Thyroid gland (tissue), 4 donors: Measurements from ENCODE around the gene KCTD5. TPM values are rescaled to one million over a fixed set of nuclear protein-coding genes. Genes with fewer than 3 reads are reported as not detected.
A peak's percentile ranks its signal among the peaks of the same experiment; 100 is the strongest.

ENCODE experiments used
- DNase-seq, 2 donors: peaks; one replicate each; pipeline ENCODE4 v3.0.0-alpha.2; 2019
- H3K27ac ChIP-seq, 3 donors: fragments of 200-600 bp; sonication (generic); 1 replicate in 2 of 3; 2 replicates in 1 of 3; pipeline ENCODE4 v1.5.1; 2016 to 2019; ENCODE audit warnings: mild to moderate bottlenecking in 1 of 3, moderate library complexity in 1 of 3
- H3K27me3 ChIP-seq: fragments of 200-600 bp; sonication (generic); one replicate; pipeline ENCODE4 v1.5.1; 2019
- H3K36me3 ChIP-seq, 2 donors: fragments of 200-600 bp; sonication (generic); one replicate each; pipeline ENCODE4 v1.5.1; 2016 to 2019
- H3K4me1 ChIP-seq, 2 donors: fragments of 200-600 bp; sonication (generic); one replicate each; pipeline ENCODE4 v1.5.1; 2017 to 2019
- H3K4me3 ChIP-seq, 3 donors: fragments of 200-600 bp; sonication (generic); replicated peaks in 1 of 3; 1 replicate in 2 of 3; 2 replicates in 1 of 3; pipeline ENCODE4 v1.5.1; 2016; ENCODE audit warnings: mild to moderate bottlenecking in 1 of 3
- H3K9me3 ChIP-seq: fragments of 200-600 bp; sonication (generic); one replicate; pipeline ENCODE4 v1.5.1; 2017
- POLR2A ChIP-seq, 2 donors: fragments of 450-650 bp; IDR thresholded peaks; one replicate each; pipeline ENCODE4 v1.6.1; 2017; ENCODE audit warnings: antibody characterized with exemption in 2 of 2, mild to moderate bottlenecking in 2 of 2, moderate library complexity in 1 of 2
- WGBS, 2 donors: methylation state at CpG; one replicate each; pipeline ENCODE4 v1.1.5; 2017; 5-methylcytosine and 5-hydroxymethylcytosine counted together
- intact Hi-C: fragments of 100-400 bp; cut with DNase I; formaldehyde crosslinking; loops from one replicate; pipeline ENCODE4 v1.15.1; 2023
- total RNA-seq, 4 donors: library from RNA; depleted of rRNA; stranded (reverse); fragments of >200 nt; gene quantifications; one replicate each; pipeline ENCODE4 v1.2.3, GENCODE V29; 2016
- TF ChIP-seq, protein P1 (sequence below), 6 experiments: fragments of 200-600 bp in 3 of 6; fragments of 450-650 bp in 3 of 6; sonication (generic) in 3 of 6; IDR thresholded peaks; one replicate each; pipeline ENCODE4 v1.5.1; 2016 to 2019; ENCODE audit warnings: antibody characterized with exemption in 6 of 6, mild to moderate bottlenecking in 2 of 6, inconsistent platforms in 1 of 6, moderate library complexity in 1 of 6

KCTD5 gene
- total RNA-seq, 4 donors from 2014 or later = 8.6 to 23.3 (median 15.1) TPM

- Histone ChIP-seq H3K9me3 (no peaks in the 10 kb centered on the region), H3K36me3 (no peaks in the 10 kb centered on the region), H3K27me3 (no peaks in the 10 kb centered on the region), H3K4me3 (no peak overlapping the region), H3K4me1 (peaks cover 0 to 18% of the 10 kb centered on the region in 2 donors), H3K27ac (no peak overlapping the region)
- 25 to 30% methylated on average over 9 of the region's 9 CpGs for WGBS, 2 donors
- DNase-seq = no peak
- intact Hi-C loops = loop anchor here (5.0 kb wide), 1 partner anchor 33 kb away; the partner anchor contains the start of gene KCTD5
- TF ChIP-seq POLR2A (IDR thresholded peaks at IDR 0.05) = no peak
- TF ChIP-seq, protein P1, sequence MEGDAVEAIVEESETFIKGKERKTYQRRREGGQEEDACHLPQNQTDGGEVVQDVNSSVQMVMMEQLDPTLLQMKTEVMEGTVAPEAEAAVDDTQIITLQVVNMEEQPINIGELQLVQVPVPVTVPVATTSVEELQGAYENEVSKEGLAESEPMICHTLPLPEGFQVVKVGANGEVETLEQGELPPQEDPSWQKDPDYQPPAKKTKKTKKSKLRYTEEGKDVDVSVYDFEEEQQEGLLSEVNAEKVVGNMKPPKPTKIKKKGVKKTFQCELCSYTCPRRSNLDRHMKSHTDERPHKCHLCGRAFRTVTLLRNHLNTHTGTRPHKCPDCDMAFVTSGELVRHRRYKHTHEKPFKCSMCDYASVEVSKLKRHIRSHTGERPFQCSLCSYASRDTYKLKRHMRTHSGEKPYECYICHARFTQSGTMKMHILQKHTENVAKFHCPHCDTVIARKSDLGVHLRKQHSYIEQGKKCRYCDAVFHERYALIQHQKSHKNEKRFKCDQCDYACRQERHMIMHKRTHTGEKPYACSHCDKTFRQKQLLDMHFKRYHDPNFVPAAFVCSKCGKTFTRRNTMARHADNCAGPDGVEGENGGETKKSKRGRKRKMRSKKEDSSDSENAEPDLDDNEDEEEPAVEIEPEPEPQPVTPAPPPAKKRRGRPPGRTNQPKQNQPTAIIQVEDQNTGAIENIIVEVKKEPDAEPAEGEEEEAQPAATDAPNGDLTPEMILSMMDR (IDR thresholded peaks at IDR 0.05) = no peak
Measured at GRCh38 chr16:2715064-2715463, 32.7 kb downstream of the KCTD5 start.

- Histone ChIP-seq H3K4me3 (no peak overlapping the region), H3K4me1 (peaks cover 3 to 22% of the 10 kb centered on the region in 2 donors), H3K27ac (no peak overlapping the region), H3K36me3 (no peaks in the 10 kb centered on the region), H3K27me3 (no peaks in the 10 kb centered on the region), H3K9me3 (no peaks in the 10 kb centered on the region)
- DNase-seq = peak; percentile 53 to 55
- TF ChIP-seq, protein P1 (IDR thresholded peaks at IDR 0.05) = no peak
- no peak for TF ChIP-seq POLR2A (IDR thresholded peaks at IDR 0.05)
- intact Hi-C loops = loop anchor here (5.0 kb wide), 1 partner anchor 33 kb away; the partner anchor contains the start of gene KCTD5
- 12 to 28% methylated on average over 2 to 5 of the region's 33 CpGs for WGBS, 2 donors
Measured at GRCh38 chr16:2715519-2715918, 33.2 kb downstream of the KCTD5 start.

GRCh38 chr16:2715966-2716885 is 33.9 kb downstream of the KCTD5 start:
- intact Hi-C loops = loop anchor here (5.0 kb wide), 1 partner anchor 34 kb away; the partner anchor contains the start of gene KCTD5

GRCh38 chr16:2716948-2717347 is 34.6 kb downstream of the KCTD5 start:
- Histone ChIP-seq H3K4me3 (no peak overlapping the region), H3K27me3 (no peaks in the 10 kb centered on the region), H3K27ac (no peak overlapping the region), H3K4me1 (peaks cover 4 to 30% of the 10 kb centered on the region in 2 donors), H3K9me3 (no peaks in the 10 kb centered on the region), H3K36me3 (no peaks in the 10 kb centered on the region)
- TF ChIP-seq, protein P1 (IDR thresholded peaks at IDR 0.05) = no peak
- TF ChIP-seq POLR2A (IDR thresholded peaks at IDR 0.05) = no peak
- DNase-seq = no peak
- intact Hi-C loops = loop anchor here (5.0 kb wide), 1 partner anchor 35 kb away; the partner anchor contains the start of gene KCTD5
- 84 to 91% methylated on average over 7 of the region's 10 CpGs for WGBS, 2 donors

More at GRCh38 chr16:2715966-2716885, 33.9 kb downstream of the KCTD5 start:
- Histone ChIP-seq H3K36me3 (no peaks in the 10 kb centered on the region), H3K9me3 (no peaks in the 10 kb centered on the region), H3K4me3 (no peak overlapping the region), H3K27ac (no peak overlapping the region), H3K27me3 (no peaks in the 10 kb centered on the region), H3K4me1 (peaks cover 4 to 23% of the 10 kb centered on the region in 2 donors)
- no peak for DNase-seq
- TF ChIP-seq POLR2A (IDR thresholded peaks at IDR 0.05) = no peak
- TF ChIP-seq, protein P1 (IDR thresholded peaks at IDR 0.05) = no peak
- 65% methylated on average over 14 to 15 of the region's 17 CpGs for WGBS, 2 donors
